Esophagus muscularis mucosa (tissue), 3 donors: ENCODE results near the gene KIFAP3.

Experiments
- CTCF ChIP-seq, 3 experiments: fragments of 200-600 bp in 2 of 3; fragments of 450-650 bp in 1 of 3; sonication (generic) in 2 of 3; IDR thresholded peaks; one replicate each; pipeline ENCODE4 v1.5.1; 2017 to 2019; ENCODE audit warnings: antibody characterized with exemption in 3 of 3, mild to moderate bottlenecking in 2 of 3, moderate library complexity in 1 of 3
- POLR2AphosphoS5 ChIP-seq, 2 donors: sonication (generic); formaldehyde crosslinking; IDR thresholded peaks; one replicate each; pipeline ENCODE4 v1.6.1; 2017; ENCODE audit warnings: antibody characterized with exemption in 2 of 2

- no peak for TF ChIP-seq CTCF (IDR thresholded peaks at IDR 0.05)
- no peak for TF ChIP-seq POLR2AphosphoS5 (IDR thresholded peaks at IDR 0.05)
Measured at GRCh38 chr1:169945181-169945580, 129.3 kb downstream of the KIFAP3 start.
